ENCODE measurements around the gene PTX4.

Gene PTX4

GRCh38 chr16:1489077-1489476 is 333 bp upstream of the PTX4 start:
- Histone ChIP-seq H3K14ac (ENCODE audit: low read length) (no peak overlapping the region), H4K91ac (ENCODE audit: low read depth, low read length) (no peak overlapping the region), H3K4me3 (ENCODE audit: low read depth, low read length) (no peak overlapping the region), H3K79me1 (ENCODE audit: low read length) (peaks cover 10% of the 10 kb centered on the region), H2AFZ (ENCODE audit: insufficient read depth, low read length, poor library complexity) (no peak overlapping the region), H4K12ac (ENCODE audit: low read depth, low read length) (no peak overlapping the region), H3K4ac (ENCODE audit: low read depth, low read length) (no peak overlapping the region), H2BK5ac (ENCODE audit: low read depth, low read length, poor library complexity) (no peak overlapping the region), H3K23ac (ENCODE audit: low read length) (no peak overlapping the region), H3K9ac (ENCODE audit: low read length) (no peak overlapping the region), H3K4me1 (ENCODE audit: control insufficient read depth in 1 of 2, insufficient read depth in 2 of 2, low read length in 2 of 2) (peaks cover 8 to 10% of the 10 kb centered on the region in 2 experiments), H3K27ac (ENCODE audit: low read depth, low read length) (no peak overlapping the region), H3K27me3 (ENCODE audit: insufficient read depth, low read length) (no peaks in the 10 kb centered on the region), H3K18ac (ENCODE audit: low read length) (no peak overlapping the region), H2BK12ac (ENCODE audit: low read length) (no peak overlapping the region), H3K4me2 (ENCODE audit: low read length) (no peak overlapping the region), H3K36me3 (ENCODE audit: control insufficient read depth in 1 of 2, insufficient read depth in 2 of 2, low read length in 2 of 2) (no peaks in the 10 kb centered on the region), H3K79me2 (ENCODE audit: control insufficient read depth, insufficient read depth, low read length, poor library complexity) (peaks cover 5% of the 10 kb centered on the region), H3K9me3 (ENCODE audit: insufficient read depth, low read depth, low read length) (no peaks in the 10 kb centered on the region), H2BK120ac (ENCODE audit: insufficient read depth, low read length, poor library complexity) (no peak overlapping the region), H4K8ac (ENCODE audit: low read depth, low read length) (no peak overlapping the region), H2AK5ac (ENCODE audit: low read length) (no peak overlapping the region)
- WGBS (ENCODE audit: extremely low coverage, insufficient coverage, insufficient read length): no CpG with 5 or more reads among the region's 12 CpGs
- DNase-seq: no peak

- H3K27me3 ChIP-seq (ENCODE audit: insufficient read depth, low read length): no peaks in the 10 kb centered on the region
- H2AK5ac ChIP-seq (ENCODE audit: low read length): no peak overlapping the region
- H4K91ac ChIP-seq (ENCODE audit: low read depth, low read length): no peak overlapping the region
- no peak overlapping the region for H4K8ac ChIP-seq (ENCODE audit: low read depth, low read length)
- H2BK12ac ChIP-seq (ENCODE audit: low read length): no peak overlapping the region
- no peak overlapping the region for H3K9ac ChIP-seq (ENCODE audit: low read length)
- H3K18ac ChIP-seq (ENCODE audit: low read length): no peak overlapping the region
- no peak overlapping the region for H2BK120ac ChIP-seq (ENCODE audit: insufficient read depth, low read length, poor library complexity)
- no peak overlapping the region for H2BK5ac ChIP-seq (ENCODE audit: low read depth, low read length, poor library complexity)
- H3K36me3 ChIP-seq (ENCODE audit: control insufficient read depth in 1 of 2, insufficient read depth in 2 of 2, low read length in 2 of 2): no peaks in the 10 kb centered on the region
- H3K4me1 ChIP-seq (ENCODE audit: control insufficient read depth in 1 of 2, insufficient read depth in 2 of 2, low read length in 2 of 2): peaks cover 5 to 6% of the 10 kb centered on the region in 2 experiments
- H3K23ac ChIP-seq (ENCODE audit: low read length): no peak overlapping the region
- peaks cover 5% of the 10 kb centered on the region for H3K79me1 ChIP-seq (ENCODE audit: low read length)
- no peak for DNase-seq
- H2AFZ ChIP-seq (ENCODE audit: insufficient read depth, low read length, poor library complexity): no peak overlapping the region
- H3K27ac ChIP-seq (ENCODE audit: low read depth, low read length): no peak overlapping the region
- whole genome bisulfite sequencing (ENCODE audit: extremely low coverage, insufficient coverage, insufficient read length): no CpG with 5 or more reads among the region's 24 CpGs
- no peak overlapping the region for H3K14ac ChIP-seq (ENCODE audit: low read length)
- no peak overlapping the region for H3K4me3 ChIP-seq (ENCODE audit: low read depth, low read length)
- no peak overlapping the region for H3K4ac ChIP-seq (ENCODE audit: low read depth, low read length)
- H3K9me3 ChIP-seq (ENCODE audit: insufficient read depth, low read depth, low read length): no peaks in the 10 kb centered on the region
- H4K12ac ChIP-seq (ENCODE audit: low read depth, low read length): no peak overlapping the region
- H3K79me2 ChIP-seq (ENCODE audit: control insufficient read depth, insufficient read depth, low read length, poor library complexity): no peaks in the 10 kb centered on the region
- H3K4me2 ChIP-seq (ENCODE audit: low read length): no peak overlapping the region
Observed at GRCh38 chr16:1488054-1488601, 616 bp downstream of the PTX4 start.

GRCh38 chr16:1487395-1488053 is 1.2 kb downstream of the PTX4 start:
- Histone ChIP-seq H3K23ac (ENCODE audit: low read length) (no peak overlapping the region), H3K27me3 (ENCODE audit: insufficient read depth, low read length) (no peaks in the 10 kb centered on the region), H3K4ac (ENCODE audit: low read depth, low read length) (no peak overlapping the region), H3K9ac (ENCODE audit: low read length) (no peak overlapping the region), H3K36me3 (ENCODE audit: control insufficient read depth in 1 of 2, insufficient read depth in 2 of 2, low read length in 2 of 2) (no peaks in the 10 kb centered on the region), H3K79me2 (ENCODE audit: control insufficient read depth, insufficient read depth, low read length, poor library complexity) (no peaks in the 10 kb centered on the region), H4K91ac (ENCODE audit: low read depth, low read length) (no peak overlapping the region), H2BK12ac (ENCODE audit: low read length) (no peak overlapping the region), H3K9me3 (ENCODE audit: insufficient read depth, low read depth, low read length) (no peaks in the 10 kb centered on the region), H3K27ac (ENCODE audit: low read depth, low read length) (no peak overlapping the region), H2BK120ac (ENCODE audit: insufficient read depth, low read length, poor library complexity) (no peak overlapping the region), H4K8ac (ENCODE audit: low read depth, low read length) (no peak overlapping the region), H4K12ac (ENCODE audit: low read depth, low read length) (no peak overlapping the region), H3K4me1 (ENCODE audit: control insufficient read depth in 1 of 2, insufficient read depth in 2 of 2, low read length in 2 of 2) (peaks cover under 1 to 2% of the 10 kb centered on the region in 2 experiments), H3K79me1 (ENCODE audit: low read length) (peaks cover under 1% of the 10 kb centered on the region), H3K14ac (ENCODE audit: low read length) (no peak overlapping the region), H2AFZ (ENCODE audit: insufficient read depth, low read length, poor library complexity) (no peak overlapping the region), H2AK5ac (ENCODE audit: low read length) (no peak overlapping the region), H3K18ac (ENCODE audit: low read length) (no peak overlapping the region), H2BK5ac (ENCODE audit: low read depth, low read length, poor library complexity) (no peak overlapping the region), H3K4me3 (ENCODE audit: low read depth, low read length) (no peak overlapping the region), H3K4me2 (ENCODE audit: low read length) (no peak overlapping the region)
- no peak for DNase-seq
- no CpG with 5 or more reads among the region's 39 CpGs for WGBS (ENCODE audit: extremely low coverage, insufficient coverage, insufficient read length)

- Histone ChIP-seq H4K12ac (ENCODE audit: low read depth, low read length) (no peak overlapping the region), H3K14ac (ENCODE audit: low read length) (no peak overlapping the region), H3K4me1 (ENCODE audit: control insufficient read depth in 1 of 2, insufficient read depth in 2 of 2, low read length in 2 of 2) (no peaks in the 10 kb centered on the region), H3K79me1 (ENCODE audit: low read length) (no peaks in the 10 kb centered on the region), H3K9me3 (ENCODE audit: insufficient read depth, low read depth, low read length) (no peaks in the 10 kb centered on the region), H3K79me2 (ENCODE audit: control insufficient read depth, insufficient read depth, low read length, poor library complexity) (no peaks in the 10 kb centered on the region), H2BK12ac (ENCODE audit: low read length) (no peak overlapping the region), H3K27me3 (ENCODE audit: insufficient read depth, low read length) (no peaks in the 10 kb centered on the region), H3K4me3 (ENCODE audit: low read depth, low read length) (no peak overlapping the region), H4K8ac (ENCODE audit: low read depth, low read length) (no peak overlapping the region), H4K91ac (ENCODE audit: low read depth, low read length) (no peak overlapping the region), H3K4me2 (ENCODE audit: low read length) (no peak overlapping the region), H2AFZ (ENCODE audit: insufficient read depth, low read length, poor library complexity) (no peak overlapping the region), H2AK5ac (ENCODE audit: low read length) (no peak overlapping the region), H3K4ac (ENCODE audit: low read depth, low read length) (no peak overlapping the region), H3K36me3 (ENCODE audit: control insufficient read depth in 1 of 2, insufficient read depth in 2 of 2, low read length in 2 of 2) (no peaks in the 10 kb centered on the region), H3K18ac (ENCODE audit: low read length) (no peak overlapping the region), H3K27ac (ENCODE audit: low read depth, low read length) (no peak overlapping the region), H3K23ac (ENCODE audit: low read length) (no peak overlapping the region), H2BK5ac (ENCODE audit: low read depth, low read length, poor library complexity) (no peak overlapping the region), H3K9ac (ENCODE audit: low read length) (no peak overlapping the region), H2BK120ac (ENCODE audit: insufficient read depth, low read length, poor library complexity) (no peak overlapping the region)
- no peak for DNase-seq
- no CpG with 5 or more reads among the region's 33 CpGs for WGBS (ENCODE audit: extremely low coverage, insufficient coverage, insufficient read length)
Observed at GRCh38 chr16:1486551-1487390, 2.0 kb downstream of the PTX4 start.

All from trophoblast cell (in vitro differentiated cells and primary cell).